Activated CD4-positive, alpha-beta T cell treated with anti-CD3 and anti-CD28 coated beads for 36 hours (primary cell): Measurements from ENCODE around the gene BTRC. TPM values are rescaled to one million over a fixed set of nuclear protein-coding genes. Genes with fewer than 3 reads are reported as not detected.
"Not testable (repeated sequence)": the region's sequence is repeated elsewhere in the genome, so short reads cannot be mapped to it uniquely, and the experiment has no call there.

ENCODE experiments used
- ATAC-seq: fragments of 200-7000 bp; cut with Tn5 transposase; one replicate; pipeline ENCODE4 v1.10.0; 2021; ENCODE audit warnings: mild to moderate bottlenecking, moderate library complexity
- CTCF ChIA-PET: fragments of 350-600 bp; sonication (Branson Sonifier 250); formaldehyde crosslinking; loops from one replicate; lab custom pipeline; 2021; ENCODE audit warnings: antibody characterized with exemption; lab: Charles Lee
- POLR2A ChIA-PET: fragments of 350-600 bp; sonication (Branson Sonifier 250); formaldehyde crosslinking; loops from one replicate; lab custom pipeline; 2021; ENCODE audit warnings: antibody characterized with exemption, inconsistent platforms; lab: Charles Lee
- DNase-seq: peaks from one replicate; pipeline ENCODE4 v3.0.0-alpha.2; 2020
- H3K27ac Mint-ChIP-seq: one replicate; pipeline ENCODE4 v1.8.0; 2021; ENCODE audit warnings: mixed read lengths
- H3K27me3 Mint-ChIP-seq: one replicate; pipeline ENCODE4 v1.8.0; 2021; ENCODE audit warnings: mixed read lengths
- H3K36me3 Mint-ChIP-seq: one replicate; pipeline ENCODE4 v1.8.0; 2021; ENCODE audit warnings: low read depth, mixed read lengths
- H3K4me1 Mint-ChIP-seq: one replicate; pipeline ENCODE4 v1.8.0; 2021; ENCODE audit warnings: mixed read lengths
- H3K4me3 Mint-ChIP-seq: one replicate; pipeline ENCODE4 v1.8.0; 2021; ENCODE audit warnings: mild to moderate bottlenecking, moderate library complexity, mixed read lengths
- H3K9me3 Mint-ChIP-seq: one replicate; pipeline ENCODE4 v1.8.0; 2021; ENCODE audit warnings: low read depth, mixed read lengths
- intact Hi-C, 2 experiments: fragments of 100-400 bp; cut with DNase I in 1 of 2; cut with micrococcal nuclease in 1 of 2; formaldehyde crosslinking; loops; one replicate each; pipeline versions ENCODE4 v1.14.2 to v1.15.1; 2022 to 2024; cut with DNase I, micrococcal nuclease
- total RNA-seq, 2 experiments: library from RNA; stranded (reverse); gene quantifications; one replicate each; pipeline ENCODE4 v1.2.3, GENCODE V29; 2021

Gene BTRC
- total RNA-seq, 2 experiments from 2014 or later, result 15.5 to 18.7 TPM

- H3K27me3 Mint-ChIP-seq, result peaks cover 12% of the 10 kb centered on the region
- no peaks in the 10 kb centered on the region for H3K9me3 Mint-ChIP-seq
- ATAC-seq (no peak), DNase-seq (no peak)
- H3K4me1 Mint-ChIP-seq, result no peaks in the 10 kb centered on the region
- H3K4me3 Mint-ChIP-seq, result no peak overlapping the region
- H3K36me3 Mint-ChIP-seq, result no peaks in the 10 kb centered on the region
- CTCF ChIA-PET, result interaction anchor here (0.7 kb wide), 1 partner anchor 38 kb away, joined by 3 read pairs; no protein-coding TSS in a partner anchor
- POLR2A ChIA-PET, result no interaction called here
- no peak overlapping the region for H3K27ac Mint-ChIP-seq
- intact Hi-C loops, result no loop called here
Measured at GRCh38 chr10:101323495-101323894, 30.5 kb upstream of the BTRC start.

DNA sequence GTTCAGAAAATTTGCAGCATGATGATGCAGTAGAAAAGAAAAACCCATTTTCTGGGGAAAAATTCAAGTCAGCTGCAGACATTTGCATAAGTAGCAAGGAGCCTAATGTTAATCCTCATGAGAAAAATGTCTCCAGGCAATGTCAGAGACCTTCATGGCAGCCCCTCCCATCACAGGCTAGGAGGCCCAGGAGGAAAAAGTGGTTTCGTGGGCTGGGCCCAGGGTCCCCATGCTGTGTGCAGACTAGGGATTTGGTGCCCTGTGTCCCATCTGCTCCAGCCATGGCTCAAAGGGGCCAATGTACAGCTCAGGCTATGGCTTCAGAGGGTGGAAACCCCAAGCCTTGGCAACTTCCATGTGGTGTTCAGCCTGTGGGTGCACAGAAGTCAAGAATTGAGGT lies 26.5 kb upstream of the BTRC start:
- ATAC-seq, POLR2A ChIA-PET: not testable (repeated sequence)

GRCh38 chr10:101329341-101330032 lies 24.5 kb upstream of the BTRC start:
- intact Hi-C loops, result no loop called here
- H3K9me3 Mint-ChIP-seq, result no peaks in the 10 kb centered on the region
- POLR2A ChIA-PET, result no interaction called here
- H3K36me3 Mint-ChIP-seq, result no peaks in the 10 kb centered on the region
- ATAC-seq (no peak), DNase-seq (no peak)
- H3K27ac Mint-ChIP-seq, result no peak overlapping the region
- no peaks in the 10 kb centered on the region for H3K4me1 Mint-ChIP-seq
- CTCF ChIA-PET, result no interaction called here
- H3K4me3 Mint-ChIP-seq, result no peak overlapping the region
- peaks cover 10% of the 10 kb centered on the region for H3K27me3 Mint-ChIP-seq

More for the DNA sequence above, 26.5 kb upstream of the BTRC start:
- H3K9me3 Mint-ChIP-seq, DNase-seq, H3K27ac Mint-ChIP-seq, H3K4me1 Mint-ChIP-seq, H3K4me3 Mint-ChIP-seq, intact Hi-C loops, CTCF ChIA-PET, H3K36me3 Mint-ChIP-seq: not testable (repeated sequence)
- peaks cover 18% of the 10 kb centered on the region for H3K27me3 Mint-ChIP-seq

- H3K36me3 Mint-ChIP-seq, result no peaks in the 10 kb centered on the region
- DNase-seq (no peak), ATAC-seq (no peak)
- no peak overlapping the region for H3K4me3 Mint-ChIP-seq
- intact Hi-C loops, result no loop called here
- ChIA-PET CTCF (interaction anchor here (1.0 to 1.4 kb wide), 2 partner anchors 18 to 137 kb away, joined by 4 to 5 read pairs; no protein-coding TSS in a partner anchor), POLR2A (no interaction called here)
- peaks cover 10% of the 10 kb centered on the region for H3K27me3 Mint-ChIP-seq
- no peak overlapping the region for H3K27ac Mint-ChIP-seq
- H3K9me3 Mint-ChIP-seq, result no peaks in the 10 kb centered on the region
- no peaks in the 10 kb centered on the region for H3K4me1 Mint-ChIP-seq
Measured at GRCh38 chr10:101330231-101330630, 23.7 kb upstream of the BTRC start.

GRCh38 chr10:101330631-101331225 lies 23.2 kb upstream of the BTRC start:
- H3K4me1 Mint-ChIP-seq, result no peaks in the 10 kb centered on the region
- DNase-seq, result no peak
- POLR2A ChIA-PET, result no interaction called here
- CTCF ChIA-PET, result interaction anchor here (0.6 to 1.4 kb wide), 4 partner anchors 19 to 749 kb away, joined by 3 to 5 read pairs (median 4); no protein-coding TSS in a partner anchor
- peaks cover 10% of the 10 kb centered on the region for H3K27me3 Mint-ChIP-seq
- H3K36me3 Mint-ChIP-seq, result no peaks in the 10 kb centered on the region
- no peak for ATAC-seq
- H3K27ac Mint-ChIP-seq, result no peak overlapping the region
- no peak overlapping the region for H3K4me3 Mint-ChIP-seq
- intact Hi-C loops, result no loop called here
- no peaks in the 10 kb centered on the region for H3K9me3 Mint-ChIP-seq

- Mint-ChIP-seq H3K36me3 (no peaks in the 10 kb centered on the region), H3K9me3 (no peaks in the 10 kb centered on the region), H3K27me3 (peaks cover 6% of the 10 kb centered on the region), H3K4me1 (no peaks in the 10 kb centered on the region), H3K27ac (no peak overlapping the region), H3K4me3 (no peak overlapping the region)
- intact Hi-C loops, result no loop called here
- CTCF ChIA-PET, result interaction anchor here (0.6 kb wide), 2 partner anchors 22 to 23 kb away, joined by 3 read pairs; no protein-coding TSS in a partner anchor
- POLR2A ChIA-PET, result no interaction called here
- ATAC-seq, result peak; percentile 49
- no peak for DNase-seq
Measured at GRCh38 chr10:101331956-101332355, 22.0 kb upstream of the BTRC start.

DNA sequence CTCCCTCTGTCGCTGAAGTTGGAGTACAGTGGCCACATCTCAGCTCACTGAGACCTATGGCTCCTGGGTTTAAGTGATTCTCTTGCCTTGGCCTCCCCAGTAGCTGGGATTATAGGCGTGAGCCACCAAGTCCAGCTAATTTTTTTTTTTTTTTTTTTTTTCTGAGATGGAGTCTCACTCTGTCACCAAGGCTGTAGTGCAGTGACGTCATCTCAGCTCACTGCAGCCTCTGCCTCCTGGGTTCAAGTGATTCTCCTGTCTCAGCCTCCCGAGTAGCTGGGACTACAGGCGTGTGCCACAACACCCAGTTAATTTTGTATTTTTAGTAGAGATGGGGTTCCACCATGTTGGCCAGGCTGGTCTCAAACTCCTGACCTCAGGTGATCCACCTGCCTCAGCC lies 19.7 kb upstream of the BTRC start:
- CTCF ChIA-PET, result interaction anchor here (0.7 kb wide), 2 partner anchors 67 to 94 kb away, joined by 3 to 6 read pairs; no protein-coding TSS in a partner anchor
- H3K27ac Mint-ChIP-seq, ATAC-seq, POLR2A ChIA-PET, H3K36me3 Mint-ChIP-seq, intact Hi-C loops, H3K27me3 Mint-ChIP-seq, H3K4me3 Mint-ChIP-seq, H3K4me1 Mint-ChIP-seq, H3K9me3 Mint-ChIP-seq, DNase-seq: not testable (repeated sequence)

GRCh38 chr10:101336382-101336781 lies 17.6 kb upstream of the BTRC start:
- intact Hi-C loops, result no loop called here
- H3K4me3 Mint-ChIP-seq, result no peak overlapping the region
- H3K27ac Mint-ChIP-seq, result no peak overlapping the region
- no peaks in the 10 kb centered on the region for H3K9me3 Mint-ChIP-seq
- ATAC-seq (no peak), DNase-seq (no peak)
- no peaks in the 10 kb centered on the region for H3K4me1 Mint-ChIP-seq
- no peaks in the 10 kb centered on the region for H3K27me3 Mint-ChIP-seq
- ChIA-PET POLR2A (no interaction called here), CTCF (no interaction called here)
- H3K36me3 Mint-ChIP-seq, result no peaks in the 10 kb centered on the region

- no peak overlapping the region for H3K4me3 Mint-ChIP-seq
- POLR2A ChIA-PET, result no interaction called here
- no peak overlapping the region for H3K27ac Mint-ChIP-seq
Measured at GRCh38 chr10:101337836-101338235, 16.1 kb upstream of the BTRC start.

GRCh38 chr10:101341438-101341837 lies 12.5 kb upstream of the BTRC start:
- intact Hi-C loops, result no loop called here
- CTCF ChIA-PET, result no interaction called here
- POLR2A ChIA-PET, result no interaction called here

More at GRCh38 chr10:101337836-101338235, 16.1 kb upstream of the BTRC start:
- CTCF ChIA-PET, result interaction anchor here (0.6 kb wide), 1 partner anchor 32 kb away, joined by 4 read pairs; no protein-coding TSS in a partner anchor
- Mint-ChIP-seq H3K27me3 (no peaks in the 10 kb centered on the region), H3K9me3 (no peaks in the 10 kb centered on the region), H3K36me3 (no peaks in the 10 kb centered on the region), H3K4me1 (no peaks in the 10 kb centered on the region)
- ATAC-seq, result no peak
- intact Hi-C loops, result no loop called here
- no peak for DNase-seq

GRCh38 chr10:101346177-101346576 lies 7.8 kb upstream of the BTRC start:
- CTCF ChIA-PET, result interaction anchor here (1.1 kb wide), 2 partner anchors 73 to 204 kb away, joined by 3 to 4 read pairs; no protein-coding TSS in a partner anchor
- Mint-ChIP-seq H3K4me3 (no peak overlapping the region), H3K27ac (no peak overlapping the region), H3K4me1 (no peaks in the 10 kb centered on the region), H3K36me3 (no peaks in the 10 kb centered on the region), H3K27me3 (peaks cover 10% of the 10 kb centered on the region), H3K9me3 (no peaks in the 10 kb centered on the region)
- DNase-seq (no peak), ATAC-seq (no peak)
- POLR2A ChIA-PET, result no interaction called here
- intact Hi-C loops, result no loop called here

More at GRCh38 chr10:101341438-101341837, 12.5 kb upstream of the BTRC start:
- no peaks in the 10 kb centered on the region for H3K36me3 Mint-ChIP-seq
- no peak for DNase-seq
- no peak overlapping the region for H3K4me3 Mint-ChIP-seq
- no peaks in the 10 kb centered on the region for H3K4me1 Mint-ChIP-seq
- no peak overlapping the region for H3K27ac Mint-ChIP-seq
- no peak for ATAC-seq
- H3K27me3 Mint-ChIP-seq, result peaks cover 2% of the 10 kb centered on the region
- H3K9me3 Mint-ChIP-seq, result no peaks in the 10 kb centered on the region
